Measurements from ENCODE around the gene NID1.

GRCh38 chr1:235992868-235993267 lies 72.0 kb downstream of the NID1 start:
- TF ChIP-seq TAF1 (IDR thresholded peaks at IDR 0.05; ENCODE audit: low read depth) (no peak), CTCF (IDR thresholded peaks at IDR 0.05; ENCODE audit: poor library complexity, severe bottlenecking) (no peak), RAD21 (conservative IDR thresholded peaks at IDR 0.05) (no peak), EZH2 (IDR thresholded peaks at IDR 0.05; ENCODE audit: borderline replicate concordance, insufficient read depth, low read length, poor library complexity, severe bottlenecking) (no peak), EP300 (conservative IDR thresholded peaks at IDR 0.05; ENCODE audit: poor library complexity, severe bottlenecking) (no peak), POLR2AphosphoS5 (IDR thresholded peaks at IDR 0.05) (no peak), MXI1 (conservative IDR thresholded peaks at IDR 0.05; ENCODE audit: poor library complexity, severe bottlenecking) (no peak), SMC3 (conservative IDR thresholded peaks at IDR 0.05; ENCODE audit: poor library complexity) (no peak)
- TF ChIP-seq, protein P1, sequence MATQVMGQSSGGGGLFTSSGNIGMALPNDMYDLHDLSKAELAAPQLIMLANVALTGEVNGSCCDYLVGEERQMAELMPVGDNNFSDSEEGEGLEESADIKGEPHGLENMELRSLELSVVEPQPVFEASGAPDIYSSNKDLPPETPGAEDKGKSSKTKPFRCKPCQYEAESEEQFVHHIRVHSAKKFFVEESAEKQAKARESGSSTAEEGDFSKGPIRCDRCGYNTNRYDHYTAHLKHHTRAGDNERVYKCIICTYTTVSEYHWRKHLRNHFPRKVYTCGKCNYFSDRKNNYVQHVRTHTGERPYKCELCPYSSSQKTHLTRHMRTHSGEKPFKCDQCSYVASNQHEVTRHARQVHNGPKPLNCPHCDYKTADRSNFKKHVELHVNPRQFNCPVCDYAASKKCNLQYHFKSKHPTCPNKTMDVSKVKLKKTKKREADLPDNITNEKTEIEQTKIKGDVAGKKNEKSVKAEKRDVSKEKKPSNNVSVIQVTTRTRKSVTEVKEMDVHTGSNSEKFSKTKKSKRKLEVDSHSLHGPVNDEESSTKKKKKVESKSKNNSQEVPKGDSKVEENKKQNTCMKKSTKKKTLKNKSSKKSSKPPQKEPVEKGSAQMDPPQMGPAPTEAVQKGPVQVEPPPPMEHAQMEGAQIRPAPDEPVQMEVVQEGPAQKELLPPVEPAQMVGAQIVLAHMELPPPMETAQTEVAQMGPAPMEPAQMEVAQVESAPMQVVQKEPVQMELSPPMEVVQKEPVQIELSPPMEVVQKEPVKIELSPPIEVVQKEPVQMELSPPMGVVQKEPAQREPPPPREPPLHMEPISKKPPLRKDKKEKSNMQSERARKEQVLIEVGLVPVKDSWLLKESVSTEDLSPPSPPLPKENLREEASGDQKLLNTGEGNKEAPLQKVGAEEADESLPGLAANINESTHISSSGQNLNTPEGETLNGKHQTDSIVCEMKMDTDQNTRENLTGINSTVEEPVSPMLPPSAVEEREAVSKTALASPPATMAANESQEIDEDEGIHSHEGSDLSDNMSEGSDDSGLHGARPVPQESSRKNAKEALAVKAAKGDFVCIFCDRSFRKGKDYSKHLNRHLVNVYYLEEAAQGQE (IDR thresholded peaks at IDR 0.05; ENCODE audit: borderline replicate concordance), result no peak
